Neural cell (in vitro differentiated cells): ENCODE data around the gene TRIM2.

Source experiments
- CTCF ChIP-seq: fragments of 450-650 bp; IDR thresholded peaks from 2 replicates; pipeline ENCODE4 v1.5.1; 2014; ENCODE audit warnings: antibody characterized with exemption, mild to moderate bottlenecking, moderate library complexity; ENCODE audit not compliant: poor library complexity, severe bottlenecking
- EP300 ChIP-seq: fragments of 450-650 bp; conservative IDR thresholded peaks from 2 replicates; pipeline ENCODE4 v1.6.1; 2014; ENCODE audit warnings: antibody characterized with exemption, mild to moderate bottlenecking, moderate library complexity; ENCODE audit not compliant: poor library complexity, severe bottlenecking
- EZH2 ChIP-seq: fragments of 200-600, 300-800 bp; shearing (Covaris generic), sonication (generic); IDR thresholded peaks from 2 replicates; pipeline ENCODE4 v1.6.1; 2014; ENCODE audit warnings: antibody characterized with exemption, low read length, borderline replicate concordance, mild to moderate bottlenecking; ENCODE audit not compliant: insufficient read depth, poor library complexity, severe bottlenecking
- MXI1 ChIP-seq: fragments of 450-650 bp; conservative IDR thresholded peaks from 2 replicates; pipeline ENCODE4 v1.6.1; 2014; ENCODE audit warnings: antibody characterized with exemption, mild to moderate bottlenecking; ENCODE audit not compliant: poor library complexity, severe bottlenecking
- POLR2AphosphoS5 ChIP-seq: IDR thresholded peaks from 2 replicates; pipeline ENCODE4 v1.6.1; 2012
- RAD21 ChIP-seq: fragments of 450-650 bp; conservative IDR thresholded peaks from 2 replicates; pipeline ENCODE4 v1.6.1; 2014; ENCODE audit warnings: antibody characterized with exemption, mild to moderate bottlenecking, moderate library complexity
- SMC3 ChIP-seq: fragments of 450-650 bp; conservative IDR thresholded peaks from 2 replicates; pipeline ENCODE4 v1.6.1; 2014; ENCODE audit warnings: antibody characterized with exemption, mild to moderate bottlenecking, moderate library complexity; ENCODE audit not compliant: poor library complexity

- TF ChIP-seq CTCF (no peak), POLR2AphosphoS5 (no peak), RAD21 (no peak), EZH2 (no peak), EP300 (no peak), MXI1 (no peak), SMC3 (no peak)
These were observed 35.2 kb downstream of the TRIM2 start for GRCh38 chr4:153239409-153239808.
